ENCODE measurements around the gene SULT1A1. TPM values are rescaled to one million over a fixed set of nuclear protein-coding genes. Genes with fewer than 3 reads are reported as not detected.

SULT1A1 gene
- total RNA-seq, 2 experiments from 2014 or later, result 15.6 to 17.4 TPM

DNA sequence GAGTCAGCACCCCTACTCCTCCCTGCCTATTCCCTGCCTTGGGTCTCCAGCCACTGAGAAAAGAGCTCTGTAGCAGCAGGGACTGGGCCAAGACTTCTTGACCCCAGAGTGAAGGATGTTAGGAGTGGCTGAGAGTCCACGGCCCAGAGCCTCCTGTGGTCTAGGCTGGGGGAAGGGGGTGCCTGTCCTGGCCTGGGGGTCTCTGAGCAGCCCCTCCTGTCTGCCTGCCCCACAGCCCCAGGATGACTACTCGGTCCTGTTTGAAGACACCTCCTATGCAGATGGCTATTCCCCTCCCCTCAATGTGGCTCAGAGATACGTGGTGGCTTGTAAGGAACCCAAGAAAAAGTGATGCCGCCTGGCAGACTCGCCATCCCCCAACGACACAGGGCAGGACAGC is 18.5 kb downstream of the SULT1A1 start:
- H3K4me3 Mint-ChIP-seq, result no peak overlapping the region
- no peak overlapping the region for H3K27ac Mint-ChIP-seq
- H3K4me1 Mint-ChIP-seq (ENCODE audit: low read depth), result no peaks in the 10 kb centered on the region
- DNase-seq (no peak), ATAC-seq (no peak)
- TF ChIP-seq, protein P1, sequence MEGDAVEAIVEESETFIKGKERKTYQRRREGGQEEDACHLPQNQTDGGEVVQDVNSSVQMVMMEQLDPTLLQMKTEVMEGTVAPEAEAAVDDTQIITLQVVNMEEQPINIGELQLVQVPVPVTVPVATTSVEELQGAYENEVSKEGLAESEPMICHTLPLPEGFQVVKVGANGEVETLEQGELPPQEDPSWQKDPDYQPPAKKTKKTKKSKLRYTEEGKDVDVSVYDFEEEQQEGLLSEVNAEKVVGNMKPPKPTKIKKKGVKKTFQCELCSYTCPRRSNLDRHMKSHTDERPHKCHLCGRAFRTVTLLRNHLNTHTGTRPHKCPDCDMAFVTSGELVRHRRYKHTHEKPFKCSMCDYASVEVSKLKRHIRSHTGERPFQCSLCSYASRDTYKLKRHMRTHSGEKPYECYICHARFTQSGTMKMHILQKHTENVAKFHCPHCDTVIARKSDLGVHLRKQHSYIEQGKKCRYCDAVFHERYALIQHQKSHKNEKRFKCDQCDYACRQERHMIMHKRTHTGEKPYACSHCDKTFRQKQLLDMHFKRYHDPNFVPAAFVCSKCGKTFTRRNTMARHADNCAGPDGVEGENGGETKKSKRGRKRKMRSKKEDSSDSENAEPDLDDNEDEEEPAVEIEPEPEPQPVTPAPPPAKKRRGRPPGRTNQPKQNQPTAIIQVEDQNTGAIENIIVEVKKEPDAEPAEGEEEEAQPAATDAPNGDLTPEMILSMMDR (IDR thresholded peaks at IDR 0.05), result no peak
- ChIA-PET POLR2A (interaction anchor here (1.1 kb wide), 1 partner anchor 9 kb away, joined by 3 read pairs; no protein-coding TSS in a partner anchor), CTCF (no interaction called here)
- no peaks in the 10 kb centered on the region for H3K9me3 Mint-ChIP-seq
- intact Hi-C loops (cut with micrococcal nuclease), result no loop called here
- no peaks in the 10 kb centered on the region for H3K27me3 Mint-ChIP-seq
- peaks cover 7% of the 10 kb centered on the region for H3K36me3 Mint-ChIP-seq (ENCODE audit: low read depth)

DNA sequence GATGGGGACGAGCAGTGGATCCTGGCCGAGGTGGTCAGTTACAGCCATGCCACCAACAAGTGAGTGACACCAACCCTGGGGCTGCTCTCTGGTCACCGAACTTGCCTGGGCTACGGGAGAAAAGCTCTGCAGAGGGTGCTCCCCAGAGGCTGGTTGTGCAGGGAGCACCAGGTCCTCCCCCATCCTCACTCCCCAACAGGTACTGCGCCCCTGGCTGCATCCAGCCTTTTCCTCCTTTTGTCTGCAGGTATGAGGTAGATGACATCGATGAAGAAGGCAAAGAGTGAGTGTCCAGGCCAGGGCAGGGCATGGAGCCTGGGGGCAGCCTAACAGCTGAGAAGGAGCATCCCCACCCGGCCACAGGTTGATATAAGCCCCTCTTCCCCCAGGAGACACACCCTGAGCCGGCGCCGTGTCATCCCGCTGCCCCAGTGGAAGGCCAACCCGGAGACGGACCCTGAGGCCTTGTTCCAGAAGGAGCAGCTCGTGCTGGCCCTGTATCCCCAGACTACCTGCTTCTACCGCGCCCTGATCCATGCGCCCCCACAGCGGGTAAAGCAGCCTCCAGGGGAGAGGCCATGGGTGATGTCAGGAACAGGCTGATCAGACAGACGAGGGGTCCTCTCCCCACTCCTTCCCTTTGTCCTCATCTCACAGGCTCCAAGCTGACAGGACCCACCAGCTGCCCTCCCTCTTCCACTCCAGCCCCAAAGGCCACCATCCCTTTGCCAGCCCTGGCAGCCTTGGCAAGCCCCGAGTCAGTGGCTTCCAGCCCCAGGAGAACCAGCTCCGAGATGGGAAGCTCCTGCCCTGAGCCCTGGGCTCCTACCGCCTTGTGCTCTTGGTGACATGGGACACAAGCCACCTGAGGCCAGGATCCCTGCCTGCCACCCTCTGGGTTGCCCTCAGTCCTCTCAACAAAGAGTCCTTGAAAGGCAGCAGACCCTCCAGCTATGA is 19.2 kb downstream of the SULT1A1 start:
- no peaks in the 10 kb centered on the region for H3K4me1 Mint-ChIP-seq (ENCODE audit: low read depth)
- ChIA-PET CTCF (no interaction called here), POLR2A (interaction anchor here (1.1 kb wide), 1 partner anchor 9 kb away, joined by 3 read pairs; no protein-coding TSS in a partner anchor)
- DNase-seq (no peak), ATAC-seq (no peak)
- H3K36me3 Mint-ChIP-seq (ENCODE audit: low read depth), result peaks cover 7% of the 10 kb centered on the region
- TF ChIP-seq, protein P1 (IDR thresholded peaks at IDR 0.05), result no peak
- no peaks in the 10 kb centered on the region for H3K27me3 Mint-ChIP-seq
- H3K27ac Mint-ChIP-seq, result no peak overlapping the region
- intact Hi-C loops (cut with micrococcal nuclease), result no loop called here
- no peak overlapping the region for H3K4me3 Mint-ChIP-seq
- no peaks in the 10 kb centered on the region for H3K9me3 Mint-ChIP-seq

DNA sequence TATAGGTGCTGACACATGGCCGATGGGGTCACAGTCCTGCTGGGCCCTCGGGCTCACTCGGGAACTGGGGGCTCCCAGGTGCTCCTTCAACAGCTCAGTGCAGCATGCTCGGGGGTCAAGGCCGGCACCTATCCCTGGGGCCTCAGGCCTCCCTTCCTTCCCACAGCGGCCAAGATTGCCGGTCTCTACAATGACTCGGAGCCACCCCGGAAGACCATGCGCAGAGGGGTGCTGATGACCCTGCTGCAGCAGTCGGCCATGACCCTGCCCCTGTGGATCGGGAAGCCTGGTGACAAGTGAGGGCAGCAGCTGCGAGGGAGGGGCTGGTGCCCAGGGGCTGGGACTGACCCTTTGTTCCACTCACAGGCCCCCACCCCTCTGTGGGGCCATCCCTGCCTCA is 19.9 kb downstream of the SULT1A1 start:
- Mint-ChIP-seq H3K36me3 (ENCODE audit: low read depth) (peaks cover 12% of the 10 kb centered on the region), H3K4me3 (no peak overlapping the region), H3K9me3 (no peaks in the 10 kb centered on the region), H3K27me3 (no peaks in the 10 kb centered on the region), H3K4me1 (ENCODE audit: low read depth) (no peaks in the 10 kb centered on the region), H3K27ac (no peak overlapping the region)
- TF ChIP-seq, protein P1 (IDR thresholded peaks at IDR 0.05), result no peak
- intact Hi-C loops (cut with micrococcal nuclease), result no loop called here
- DNase-seq (no peak), ATAC-seq (no peak)
- ChIA-PET POLR2A (no interaction called here), CTCF (no interaction called here)

DNA sequence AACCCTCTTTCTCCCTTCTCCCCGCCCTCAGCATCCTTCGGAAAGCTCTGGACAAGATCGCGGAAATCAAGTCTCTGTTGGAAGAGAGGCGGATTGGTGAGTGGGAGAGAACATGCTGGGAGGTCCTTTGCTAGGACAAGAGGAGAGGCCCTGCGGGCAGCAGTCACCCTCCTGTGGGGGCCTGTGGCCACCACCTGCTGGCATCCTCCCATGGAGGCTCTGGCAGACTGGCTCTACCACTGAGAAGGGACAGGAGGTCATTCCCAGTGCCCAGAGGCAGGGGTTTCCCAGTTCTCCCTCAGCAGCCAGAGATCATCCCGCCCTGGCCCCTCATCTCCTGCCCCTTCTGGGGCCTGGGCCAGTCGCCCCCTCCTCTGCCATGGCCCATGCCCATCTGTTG is 20.8 kb downstream of the SULT1A1 start:
- Mint-ChIP-seq H3K27ac (no peak overlapping the region), H3K36me3 (ENCODE audit: low read depth) (peaks cover 15% of the 10 kb centered on the region), H3K9me3 (no peaks in the 10 kb centered on the region), H3K4me1 (ENCODE audit: low read depth) (no peaks in the 10 kb centered on the region), H3K4me3 (no peak overlapping the region), H3K27me3 (no peaks in the 10 kb centered on the region)
- CTCF ChIA-PET, result no interaction called here
- POLR2A ChIA-PET, result no interaction called here
- intact Hi-C loops (cut with micrococcal nuclease), result no loop called here
- DNase-seq (no peak), ATAC-seq (no peak)
- TF ChIP-seq, protein P1 (IDR thresholded peaks at IDR 0.05), result no peak

GRCh38 chr16:28587386-28587785 is 22.5 kb downstream of the SULT1A1 start:
- TF ChIP-seq, protein P1 (IDR thresholded peaks at IDR 0.05), result no peak
- intact Hi-C loops (cut with micrococcal nuclease), result loop anchor here (2.0 kb wide), 1 partner anchor 15 kb away; no protein-coding TSS in a partner anchor
- Mint-ChIP-seq H3K4me1 (ENCODE audit: low read depth) (no peaks in the 10 kb centered on the region), H3K27ac (peak overlapping the region; percentile 5), H3K4me3 (no peak overlapping the region), H3K36me3 (ENCODE audit: low read depth) (peaks cover 20% of the 10 kb centered on the region), H3K9me3 (no peaks in the 10 kb centered on the region), H3K27me3 (no peaks in the 10 kb centered on the region)
- DNase-seq, result no peak
- ChIA-PET POLR2A (no interaction called here), CTCF (no interaction called here)
- no peak for ATAC-seq
